Measurements from ENCODE around the gene KLHDC7A. TPM values are rescaled to one million over a fixed set of nuclear protein-coding genes. Genes with fewer than 3 reads are reported as not detected.

Gene KLHDC7A
- total RNA-seq, 2 experiments from 2014 or later: 0.91 to 2.6 TPM

GRCh38 chr1:18473195-18473815, 7.4 kb upstream of the KLHDC7A start:
- Histone ChIP-seq H3K4me3 (ENCODE audit: low read depth, low read length, poor library complexity, severe bottlenecking) (no peak overlapping the region), H2AFZ (ENCODE audit: low read length) (no peak overlapping the region), H3K79me2 (ENCODE audit: insufficient read depth, low read depth, low read length) (no peaks in the 10 kb centered on the region), H3K4me2 (ENCODE audit: low read length) (no peak overlapping the region), H3K4me1 (ENCODE audit: insufficient read depth, low read length, poor library complexity, severe bottlenecking) (peaks cover 9% of the 10 kb centered on the region), H3K36me3 (ENCODE audit: insufficient read depth, low read length) (no peaks in the 10 kb centered on the region), H3K9me2 (ENCODE audit: insufficient read depth, low read length) (no peaks in the 10 kb centered on the region), H3K27ac (ENCODE audit: low read depth, low read length, poor library complexity, severe bottlenecking) (no peak overlapping the region), H4K20me1 (ENCODE audit: insufficient read depth, low read length) (no peaks in the 10 kb centered on the region), H3K9me3 (ENCODE audit: low read length) (no peaks in the 10 kb centered on the region)
- BruUV-seq (replicated peaks): no TSS peak
- TF ChIP-seq CTCF (conservative IDR thresholded peaks at IDR 0.05; ENCODE audit: low read length): no peak
- no peak for TF ChIP-seq EZH2phosphoT487 (IDR thresholded peaks at IDR 0.05; ENCODE audit: borderline replicate concordance, low read depth, low read length)
- DNase-seq (ENCODE audit: low spot score): no peak
- POLR2A ChIA-PET: no interaction called here
- intact Hi-C loops (cut with micrococcal nuclease; ENCODE audit: unreplicated experiment): no loop called here
- CTCF ChIA-PET (ENCODE audit: unreplicated experiment): no interaction called here

GRCh38 chr1:18474559-18475175, 6.1 kb upstream of the KLHDC7A start:
- Histone ChIP-seq H3K27ac (ENCODE audit: low read depth, low read length, poor library complexity, severe bottlenecking) (no peak overlapping the region), H3K9me2 (ENCODE audit: insufficient read depth, low read length) (no peaks in the 10 kb centered on the region), H3K79me2 (ENCODE audit: insufficient read depth, low read depth, low read length) (no peaks in the 10 kb centered on the region), H3K36me3 (ENCODE audit: insufficient read depth, low read length) (no peaks in the 10 kb centered on the region), H2AFZ (ENCODE audit: low read length) (no peak overlapping the region), H3K4me2 (ENCODE audit: low read length) (no peak overlapping the region), H3K4me3 (ENCODE audit: low read depth, low read length, poor library complexity, severe bottlenecking) (no peak overlapping the region), H3K4me1 (ENCODE audit: insufficient read depth, low read length, poor library complexity, severe bottlenecking) (peaks cover 21% of the 10 kb centered on the region), H4K20me1 (ENCODE audit: insufficient read depth, low read length) (no peaks in the 10 kb centered on the region), H3K9me3 (ENCODE audit: low read length) (no peaks in the 10 kb centered on the region)
- no peak for TF ChIP-seq CTCF (conservative IDR thresholded peaks at IDR 0.05; ENCODE audit: low read length)
- TF ChIP-seq EZH2phosphoT487 (IDR thresholded peaks at IDR 0.05; ENCODE audit: borderline replicate concordance, low read depth, low read length): no peak
- CTCF ChIA-PET (ENCODE audit: unreplicated experiment): no interaction called here
- POLR2A ChIA-PET: no interaction called here
- no peak for DNase-seq (ENCODE audit: low spot score)
- no TSS peak for BruUV-seq (replicated peaks)
- intact Hi-C loops (cut with micrococcal nuclease; ENCODE audit: unreplicated experiment): no loop called here

- BruUV-seq (replicated peaks): no TSS peak
- TF ChIP-seq CTCF (conservative IDR thresholded peaks at IDR 0.05; ENCODE audit: low read length) (no peak), EZH2phosphoT487 (IDR thresholded peaks at IDR 0.05; ENCODE audit: borderline replicate concordance, low read depth, low read length) (no peak)
- no peak for DNase-seq (ENCODE audit: low spot score)
- H3K79me2 ChIP-seq (ENCODE audit: insufficient read depth, low read depth, low read length): no peaks in the 10 kb centered on the region
- H3K4me3 ChIP-seq (ENCODE audit: low read depth, low read length, poor library complexity, severe bottlenecking): no peak overlapping the region
- no peak overlapping the region for H2AFZ ChIP-seq (ENCODE audit: low read length)
- no peaks in the 10 kb centered on the region for H3K9me3 ChIP-seq (ENCODE audit: low read length)
- no peaks in the 10 kb centered on the region for H4K20me1 ChIP-seq (ENCODE audit: insufficient read depth, low read length)
- peaks cover 28% of the 10 kb centered on the region for H3K4me1 ChIP-seq (ENCODE audit: insufficient read depth, low read length, poor library complexity, severe bottlenecking)
- ChIA-PET CTCF (ENCODE audit: unreplicated experiment) (no interaction called here), POLR2A (no interaction called here)
- H3K4me2 ChIP-seq (ENCODE audit: low read length): no peak overlapping the region
- H3K36me3 ChIP-seq (ENCODE audit: insufficient read depth, low read length): no peaks in the 10 kb centered on the region
- intact Hi-C loops (cut with micrococcal nuclease; ENCODE audit: unreplicated experiment): no loop called here
- no peaks in the 10 kb centered on the region for H3K9me2 ChIP-seq (ENCODE audit: insufficient read depth, low read length)
- H3K27ac ChIP-seq (ENCODE audit: low read depth, low read length, poor library complexity, severe bottlenecking): no peak overlapping the region
Observed at GRCh38 chr1:18475234-18475905, 5.4 kb upstream of the KLHDC7A start.
